Fibroblast of skin of abdomen (primary cell): ENCODE measurements around the gene RAB19.
"Not testable (repeated sequence)": the region's sequence is repeated elsewhere in the genome, so short reads cannot be mapped to it uniquely, and the experiment has no call there.

Experiments
- DNase-seq: peaks from one replicate; pipeline ENCODE4 v3.0.0-alpha.2; 2013

Gene RAB19

GRCh38 chr7:140402178-140402835, 1.6 kb upstream of the RAB19 start:
- peak; percentile 46 for DNase-seq

- peak; percentile 31 for DNase-seq
Measured at GRCh38 chr7:140404565-140405065, 757 bp downstream of the RAB19 start.

GRCh38 chr7:140415361-140415760, 11.5 kb downstream of the RAB19 start:
- no peak for DNase-seq

GRCh38 chr7:140415816-140416215, 12.0 kb downstream of the RAB19 start:
- not testable (repeated sequence) for DNase-seq

GRCh38 chr7:140416560-140416959, 12.7 kb downstream of the RAB19 start:
- no peak for DNase-seq

DNA sequence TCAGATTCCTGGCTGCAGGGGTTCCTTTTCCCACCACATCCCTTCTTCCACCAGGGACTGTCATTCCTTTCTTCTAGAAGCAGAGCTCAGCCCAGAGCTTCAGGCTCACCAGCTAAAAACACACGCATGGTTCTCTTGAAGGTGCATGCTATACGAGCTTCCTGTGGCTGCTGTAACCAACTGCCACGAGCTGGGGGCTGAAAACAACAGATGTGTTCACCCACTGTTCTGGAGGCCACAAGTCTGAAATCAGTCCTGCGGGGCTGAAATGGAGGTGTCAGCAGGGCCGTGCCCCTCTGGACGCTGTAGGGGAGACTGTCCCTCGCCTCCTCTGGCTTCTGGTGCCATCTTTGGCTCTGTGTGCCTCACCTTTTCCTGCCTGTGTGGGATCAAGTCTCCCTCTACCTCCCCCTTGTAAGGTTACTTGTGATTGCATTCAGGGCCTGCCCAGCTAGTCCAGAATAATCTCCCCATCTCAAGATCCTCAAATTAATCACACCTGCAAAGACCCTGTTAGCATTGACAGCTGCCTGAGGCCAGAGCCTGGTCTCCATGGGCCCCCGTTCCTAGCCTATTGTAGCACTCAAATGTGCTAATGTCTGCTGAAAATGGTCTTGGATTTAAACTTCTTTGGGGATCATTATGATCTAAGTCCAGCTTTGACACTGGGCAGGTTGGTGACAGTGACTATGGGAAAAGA, 13.7 kb downstream of the RAB19 start:
- no peak for DNase-seq

DNA sequence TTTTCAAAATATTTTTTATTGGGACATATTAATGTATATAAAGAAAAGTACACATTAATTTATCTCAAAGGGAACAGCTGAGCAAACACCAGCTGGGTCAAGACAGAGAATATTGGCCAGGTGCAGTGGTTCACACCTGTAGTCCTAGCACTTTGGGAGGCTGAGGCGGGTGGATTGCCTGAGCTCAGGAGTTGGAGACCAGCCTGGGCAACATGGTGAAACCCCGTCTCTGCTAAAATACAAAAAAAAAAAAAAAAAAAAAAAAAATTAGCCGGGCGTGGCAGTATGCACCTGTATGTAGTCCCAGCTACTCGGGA, 14.3 kb downstream of the RAB19 start:
- DNase-seq: not testable (repeated sequence)

GRCh38 chr7:140418653-140419052, 14.8 kb downstream of the RAB19 start:
- no peak for DNase-seq

GRCh38 chr7:140421521-140421920, 17.7 kb downstream of the RAB19 start:
- DNase-seq: no peak

DNA sequence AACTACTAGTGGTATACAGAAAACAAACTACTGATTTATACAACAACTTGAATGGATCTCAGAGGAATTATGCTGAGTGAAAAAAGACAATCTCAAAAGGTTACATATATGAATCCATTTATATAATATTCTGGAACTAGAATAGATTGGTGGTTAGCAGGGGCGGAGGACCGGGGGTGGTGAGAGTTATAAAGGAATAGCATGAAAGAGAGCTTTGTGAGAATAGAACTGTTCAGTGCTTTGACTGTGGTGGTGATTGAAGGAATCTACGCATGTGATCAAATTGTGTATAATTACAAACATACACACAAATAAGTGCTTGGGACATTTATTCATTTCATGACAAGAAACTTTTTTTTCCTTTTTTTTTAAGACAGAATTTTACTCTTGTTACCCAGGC, 19.6 kb downstream of the RAB19 start:
- DNase-seq: no peak

- no peak for DNase-seq
Measured at GRCh38 chr7:140425718-140426117, 21.9 kb downstream of the RAB19 start.

- no peak for DNase-seq
Measured at GRCh38 chr7:140426130-140426529, 22.3 kb downstream of the RAB19 start.

- DNase-seq: no peak
Measured at GRCh38 chr7:140433396-140433795, 29.5 kb downstream of the RAB19 start.

GRCh38 chr7:140435252-140435895, 31.5 kb downstream of the RAB19 start:
- DNase-seq: no peak

- no peak for DNase-seq
Measured at GRCh38 chr7:140439359-140439758, 35.5 kb downstream of the RAB19 start.

- DNase-seq: no peak
Measured at GRCh38 chr7:140440593-140440992, 36.7 kb downstream of the RAB19 start.

- no peak for DNase-seq
Measured at GRCh38 chr7:140441519-140441918, 37.7 kb downstream of the RAB19 start.

GRCh38 chr7:140446467-140446866, 42.6 kb downstream of the RAB19 start:
- no peak for DNase-seq

DNA sequence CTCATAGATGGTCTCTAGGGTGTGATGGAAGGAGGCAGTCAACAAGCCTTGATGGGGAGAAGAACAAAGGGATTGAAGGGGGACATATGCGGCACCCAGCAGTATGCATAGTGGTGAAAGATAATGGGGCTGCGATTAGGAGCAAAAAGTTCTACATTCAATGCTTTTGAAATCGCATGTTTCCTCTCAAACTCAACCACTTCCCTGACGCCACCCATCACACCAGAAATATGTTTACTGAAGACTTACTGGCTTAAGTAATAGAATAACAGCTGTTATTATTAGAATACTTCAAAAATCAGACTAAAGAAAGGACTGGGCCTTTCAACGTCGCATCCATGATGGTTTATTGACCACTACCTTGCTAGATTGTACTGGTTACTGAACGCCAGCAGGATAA, 44.0 kb downstream of the RAB19 start:
- DNase-seq: no peak

DNA sequence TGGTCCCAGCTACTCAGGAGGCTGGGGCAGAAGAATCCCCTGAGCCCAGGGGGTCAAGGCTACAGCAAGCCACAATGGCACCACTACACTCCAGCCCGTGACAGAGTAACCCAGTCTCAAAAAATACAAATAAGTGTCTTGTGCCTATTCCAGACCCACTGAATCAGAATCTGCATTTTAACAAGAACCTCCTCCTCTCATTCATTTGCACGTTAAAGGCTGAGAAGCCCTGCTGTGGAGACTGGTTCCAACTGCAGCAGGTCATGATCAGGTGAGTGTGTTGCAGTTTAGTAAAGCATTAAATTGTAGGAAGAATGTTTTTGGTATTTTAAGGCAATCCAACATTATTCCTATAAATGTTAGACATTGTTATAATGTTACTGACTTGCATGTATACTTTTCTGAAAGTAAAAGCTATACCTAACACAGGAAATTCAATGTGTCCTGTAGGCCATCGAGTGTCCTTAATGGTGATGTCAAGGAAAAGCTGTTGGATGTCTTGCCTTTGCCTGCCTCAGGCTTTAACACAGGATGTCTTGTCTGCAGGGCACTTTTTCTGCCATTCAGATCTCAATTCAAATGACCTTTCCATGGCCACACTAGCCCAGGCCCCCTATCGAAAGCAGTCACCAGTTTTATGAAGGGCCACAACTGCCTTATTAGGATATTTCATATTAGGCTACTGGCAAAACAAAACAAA, 45.1 kb downstream of the RAB19 start:
- DNase-seq: no peak

DNA sequence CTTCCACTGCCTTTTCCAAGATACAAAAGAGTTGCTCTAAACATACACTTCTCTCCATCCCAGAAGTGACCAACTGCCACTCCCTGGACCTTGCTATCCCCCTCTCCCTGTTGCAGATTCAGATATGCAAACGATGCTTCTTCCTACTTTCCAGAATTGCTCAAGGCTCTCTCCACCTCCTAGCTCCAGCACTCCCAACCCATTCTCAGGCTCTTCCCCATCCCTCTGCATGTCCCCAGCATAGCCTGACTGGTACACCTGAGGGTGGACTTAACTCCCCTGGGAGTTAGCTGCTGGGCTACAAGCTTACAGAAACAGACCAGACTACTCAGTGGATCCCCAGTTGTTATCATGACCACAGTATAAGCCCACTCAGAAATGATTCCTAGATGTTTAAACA, 47.9 kb downstream of the RAB19 start:
- DNase-seq: no peak

- DNase-seq: no peak
Measured at GRCh38 chr7:140453273-140453672, 49.4 kb downstream of the RAB19 start.
